Fibroblast of lung (primary cell): ENCODE data around the gene FBN1. TPM values are rescaled to one million over a fixed set of nuclear protein-coding genes. Genes with fewer than 3 reads are reported as not detected.

Experiments used
- DNase-seq, 2 donors: peaks; one replicate each; pipeline versions ENCODE4 v3.0.0 to v3.0.0-alpha.2; 2010; ENCODE audit warnings: low read depth in 2 of 2
- H2AFZ ChIP-seq: 2 replicates; pipeline ENCODE4 v1.5.1; 2012; ENCODE audit warnings: low read length, control low read depth, inconsistent platforms
- H3K27ac ChIP-seq: 2 replicates; pipeline ENCODE4 v1.5.1; 2011; ENCODE audit warnings: low read length, control low read depth; ENCODE audit not compliant: insufficient read depth
- H3K27me3 ChIP-seq: 2 replicates; pipeline ENCODE4 v1.5.1; 2011; ENCODE audit warnings: mild to moderate bottlenecking, low read length; ENCODE audit not compliant: control insufficient read depth, insufficient read depth
- H3K36me3 ChIP-seq: 2 replicates; pipeline ENCODE4 v1.5.1; 2011; ENCODE audit warnings: low read length; ENCODE audit not compliant: control insufficient read depth, insufficient read depth
- H3K4me1 ChIP-seq: 2 replicates; pipeline ENCODE4 v1.5.1; 2011; ENCODE audit warnings: low read length; ENCODE audit not compliant: control insufficient read depth, insufficient read depth; ENCODE audit errors: extremely low read depth
- H3K4me2 ChIP-seq: 2 replicates; pipeline ENCODE4 v1.5.1; 2011; ENCODE audit warnings: low read length, control low read depth; ENCODE audit not compliant: insufficient read depth; ENCODE audit errors: extremely low read depth
- H3K4me3 ChIP-seq, 4 experiments: fragments of 200-600 bp in 1 of 4; sonication (generic) in 1 of 4; replicated peaks in 1 of 4; 2 replicates each; pipeline ENCODE4 v1.5.1; 2011 to 2016; ENCODE audit warnings: low read length in 4 of 4, low read depth in 3 of 4, mild to moderate bottlenecking in 3 of 4, control low read depth in 2 of 4, inconsistent platforms in 1 of 4, mixed read lengths in 1 of 4; ENCODE audit not compliant: insufficient read depth in 1 of 4; ENCODE audit errors: control extremely low read depth in 1 of 4
- H3K79me2 ChIP-seq: 2 replicates; pipeline ENCODE4 v1.5.1; 2012; ENCODE audit warnings: mild to moderate bottlenecking, low read length, inconsistent platforms; ENCODE audit not compliant: control insufficient read depth, insufficient read depth
- H3K9ac ChIP-seq: 2 replicates; pipeline ENCODE4 v1.5.1; 2011; ENCODE audit warnings: mild to moderate bottlenecking, low read length, control low read depth; ENCODE audit not compliant: insufficient read depth
- H3K9me3 ChIP-seq: 2 replicates; pipeline ENCODE4 v1.5.1; 2012; ENCODE audit warnings: low read depth, low read length; ENCODE audit not compliant: control insufficient read depth, insufficient read depth
- H4K20me1 ChIP-seq: 2 replicates; pipeline ENCODE4 v1.5.1; 2011; ENCODE audit warnings: low read length; ENCODE audit not compliant: control insufficient read depth, insufficient read depth; ENCODE audit errors: extremely low read depth
- EZH2 ChIP-seq: IDR thresholded peaks from 2 replicates; pipeline ENCODE4 v1.5.1; 2012; ENCODE audit warnings: low read length, control low read depth, mild to moderate bottlenecking; ENCODE audit errors: missing control alignments
- polyA plus RNA-seq, 2 donors: library from polyadenylated mRNA; depleted of rRNA in 1 of 2; stranded (reverse) in 1 of 2; unstranded in 1 of 2; fragments of >200 nt; gene quantifications; 2 replicates each; pipeline ENCODE4 v1.2.1, GENCODE V29; 2011 to 2012; ENCODE audit warnings: missing spikeins in 1 of 2
- total RNA-seq: library from RNA; depleted of rRNA; stranded (reverse); fragments of >200 nt; gene quantifications from 2 replicates; pipeline ENCODE4 v1.2.1, GENCODE V29; 2014
- TF ChIP-seq, protein P1 (sequence below), 2 donors: IDR thresholded peaks in 1 of 2; conservative IDR thresholded peaks in 1 of 2; 1 replicate in 1 of 2; 2 replicates in 1 of 2; pipeline ENCODE4 v1.5.1; 2011 to 2012; ENCODE audit warnings: low read length in 2 of 2, control low read depth in 1 of 2, inconsistent platforms in 1 of 2, low read depth in 1 of 2, mild to moderate bottlenecking in 1 of 2

The FBN1 gene
- total and polyA plus RNA-seq, 2 donors (not counting 1 experiment from before 2014, with no cell fraction given), result 368 to 446 TPM

DNA sequence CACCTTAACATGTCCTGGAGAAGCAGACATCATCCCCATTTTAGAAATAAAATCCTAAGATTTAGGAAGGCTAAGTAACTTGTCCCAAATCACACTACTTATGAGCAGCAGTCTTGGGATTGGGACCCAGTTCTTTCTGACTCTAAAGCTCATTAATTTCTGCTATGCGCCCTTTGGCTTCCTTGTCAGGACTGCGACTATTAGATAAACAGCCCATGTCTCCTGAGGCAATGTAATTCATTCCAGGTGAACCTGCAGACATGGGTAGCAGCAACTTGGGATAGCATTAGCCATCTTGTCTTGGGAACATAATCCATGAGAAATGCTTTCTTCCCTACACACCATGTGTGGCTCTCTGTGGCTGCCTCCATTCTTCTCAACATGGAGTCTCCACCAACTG, 32.3 kb upstream of the FBN1 start:
- H3K4me1 ChIP-seq, result peaks cover 8% of the 10 kb centered on the region
- no peaks in the 10 kb centered on the region for H3K79me2 ChIP-seq
- H3K4me3 ChIP-seq, result no peak overlapping the region
- H3K4me2 ChIP-seq, result no peak overlapping the region
- DNase-seq, result no peak
- no peaks in the 10 kb centered on the region for H3K27me3 ChIP-seq
- no peak overlapping the region for H3K9ac ChIP-seq
- H2AFZ ChIP-seq, result no peak overlapping the region
- H4K20me1 ChIP-seq, result no peaks in the 10 kb centered on the region
- no peaks in the 10 kb centered on the region for H3K9me3 ChIP-seq
- H3K36me3 ChIP-seq, result no peaks in the 10 kb centered on the region
- H3K27ac ChIP-seq, result no peak overlapping the region
- TF ChIP-seq, protein P1, sequence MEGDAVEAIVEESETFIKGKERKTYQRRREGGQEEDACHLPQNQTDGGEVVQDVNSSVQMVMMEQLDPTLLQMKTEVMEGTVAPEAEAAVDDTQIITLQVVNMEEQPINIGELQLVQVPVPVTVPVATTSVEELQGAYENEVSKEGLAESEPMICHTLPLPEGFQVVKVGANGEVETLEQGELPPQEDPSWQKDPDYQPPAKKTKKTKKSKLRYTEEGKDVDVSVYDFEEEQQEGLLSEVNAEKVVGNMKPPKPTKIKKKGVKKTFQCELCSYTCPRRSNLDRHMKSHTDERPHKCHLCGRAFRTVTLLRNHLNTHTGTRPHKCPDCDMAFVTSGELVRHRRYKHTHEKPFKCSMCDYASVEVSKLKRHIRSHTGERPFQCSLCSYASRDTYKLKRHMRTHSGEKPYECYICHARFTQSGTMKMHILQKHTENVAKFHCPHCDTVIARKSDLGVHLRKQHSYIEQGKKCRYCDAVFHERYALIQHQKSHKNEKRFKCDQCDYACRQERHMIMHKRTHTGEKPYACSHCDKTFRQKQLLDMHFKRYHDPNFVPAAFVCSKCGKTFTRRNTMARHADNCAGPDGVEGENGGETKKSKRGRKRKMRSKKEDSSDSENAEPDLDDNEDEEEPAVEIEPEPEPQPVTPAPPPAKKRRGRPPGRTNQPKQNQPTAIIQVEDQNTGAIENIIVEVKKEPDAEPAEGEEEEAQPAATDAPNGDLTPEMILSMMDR (conservative IDR thresholded peaks at IDR 0.05 in 1 of 2, IDR thresholded peaks at IDR 0.05 in 1 of 2; ENCODE audit: low read depth in 1 of 2, low read length in 2 of 2), result no peak
- no peak for TF ChIP-seq EZH2

DNA sequence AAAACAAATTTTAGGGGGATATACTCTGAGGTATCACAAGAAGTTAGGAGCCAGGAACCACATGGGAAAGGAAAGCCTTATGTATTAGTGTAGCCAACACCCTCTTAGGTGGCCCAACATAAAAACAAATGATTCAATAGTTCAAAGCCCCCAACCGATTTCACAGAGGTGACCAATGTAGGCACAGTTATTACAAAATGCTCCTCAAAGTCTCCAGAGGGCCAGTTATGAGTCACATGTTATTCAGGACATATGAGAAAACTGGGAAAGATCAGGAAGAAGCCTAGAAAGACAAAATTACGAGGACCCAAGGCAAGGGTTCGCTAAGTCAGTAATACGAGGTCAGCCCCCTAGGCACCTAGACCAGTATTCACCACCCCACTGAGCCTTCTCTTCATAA, 29.9 kb upstream of the FBN1 start:
- Histone ChIP-seq H3K9ac (no peak overlapping the region), H3K9me3 (no peaks in the 10 kb centered on the region), H3K4me3 (no peak overlapping the region), H4K20me1 (no peaks in the 10 kb centered on the region), H3K27ac (no peak overlapping the region), H3K36me3 (no peaks in the 10 kb centered on the region), H2AFZ (no peak overlapping the region), H3K4me1 (peaks cover 4% of the 10 kb centered on the region), H3K79me2 (no peaks in the 10 kb centered on the region), H3K4me2 (no peak overlapping the region), H3K27me3 (no peaks in the 10 kb centered on the region)
- TF ChIP-seq, protein P1 (conservative IDR thresholded peaks at IDR 0.05 in 1 of 2, IDR thresholded peaks at IDR 0.05 in 1 of 2; ENCODE audit: low read depth in 1 of 2, low read length in 2 of 2), result no peak
- TF ChIP-seq EZH2, result no peak
- DNase-seq, result no peak

DNA sequence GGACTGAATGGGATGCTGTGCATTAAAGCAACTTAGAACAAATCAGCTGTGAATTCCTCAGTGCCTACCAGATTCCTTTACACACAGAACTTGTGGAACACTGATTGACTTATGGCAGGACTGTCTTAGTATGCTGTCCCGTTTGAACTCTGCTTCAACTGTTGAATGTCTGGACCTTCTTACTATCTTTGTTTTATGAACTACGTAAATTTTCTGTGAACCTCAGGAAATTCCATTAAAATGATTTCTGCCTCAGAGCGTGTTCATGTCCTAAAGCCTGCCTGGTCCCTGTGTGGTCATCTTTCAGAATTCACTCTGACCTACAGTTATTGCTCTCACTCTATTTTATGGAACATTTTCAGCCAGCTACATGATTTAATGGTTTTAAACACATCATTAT, 29.4 kb upstream of the FBN1 start:
- no peaks in the 10 kb centered on the region for H3K36me3 ChIP-seq
- no peak overlapping the region for H2AFZ ChIP-seq
- H3K27ac ChIP-seq, result no peak overlapping the region
- peaks cover 3% of the 10 kb centered on the region for H3K4me1 ChIP-seq
- H3K4me3 ChIP-seq, result no peak overlapping the region
- no peak overlapping the region for H3K4me2 ChIP-seq
- H3K9ac ChIP-seq, result no peak overlapping the region
- H3K79me2 ChIP-seq, result no peaks in the 10 kb centered on the region
- peak in 1 of 2 donors; percentile 80 for DNase-seq
- no peaks in the 10 kb centered on the region for H3K9me3 ChIP-seq
- no peaks in the 10 kb centered on the region for H3K27me3 ChIP-seq
- H4K20me1 ChIP-seq, result no peaks in the 10 kb centered on the region
- TF ChIP-seq, protein P1 (conservative IDR thresholded peaks at IDR 0.05 in 1 of 2, IDR thresholded peaks at IDR 0.05 in 1 of 2; ENCODE audit: low read depth in 1 of 2, low read length in 2 of 2), result no peak
- no peak for TF ChIP-seq EZH2
